HG03565 (cell line): ENCODE results near the gene ATL3.
"Not testable (repeated sequence)": the region's sequence is repeated elsewhere in the genome, so short reads cannot be mapped to it uniquely, and the experiment has no call there.

Experiments used
- ATAC-seq: cut with Tn5 transposase; IDR thresholded peaks from one replicate; pipeline ENCODE4 v1.9.1; 2021; ENCODE audit warnings: mild to moderate bottlenecking, moderate library complexity; ENCODE audit not compliant: unreplicated experiment

ATL3 gene

DNA sequence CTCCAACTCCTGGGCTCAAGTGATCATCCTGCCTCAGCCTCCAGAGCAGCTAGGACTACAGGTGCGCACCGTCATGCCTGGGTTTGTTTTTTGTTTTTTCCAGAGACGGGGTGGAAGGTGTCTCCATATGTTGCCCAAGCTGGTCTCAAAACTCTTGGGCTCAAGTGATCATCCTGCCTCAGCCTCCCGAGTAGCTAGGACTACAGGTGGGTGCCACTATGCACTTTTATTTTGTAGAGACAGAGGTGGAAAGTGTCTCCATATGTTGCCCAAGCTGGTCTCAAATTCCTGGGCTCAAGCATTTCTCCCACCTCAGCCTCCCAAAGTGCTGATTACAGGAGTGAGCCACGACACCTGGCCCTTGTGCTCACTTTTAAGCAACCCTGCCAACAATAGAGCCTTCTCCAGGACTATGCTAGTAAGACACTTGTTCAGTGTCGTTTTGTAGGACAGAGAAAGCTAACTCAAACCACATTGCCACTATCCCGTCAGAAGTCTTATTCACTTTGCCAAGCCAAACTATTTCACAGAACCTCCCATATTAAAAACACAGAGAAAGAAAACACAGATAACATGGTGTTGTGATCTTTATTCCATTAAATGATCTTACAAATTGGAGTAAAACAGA lies 47.5 kb downstream of the ATL3 start:
- no peak for ATAC-seq

DNA sequence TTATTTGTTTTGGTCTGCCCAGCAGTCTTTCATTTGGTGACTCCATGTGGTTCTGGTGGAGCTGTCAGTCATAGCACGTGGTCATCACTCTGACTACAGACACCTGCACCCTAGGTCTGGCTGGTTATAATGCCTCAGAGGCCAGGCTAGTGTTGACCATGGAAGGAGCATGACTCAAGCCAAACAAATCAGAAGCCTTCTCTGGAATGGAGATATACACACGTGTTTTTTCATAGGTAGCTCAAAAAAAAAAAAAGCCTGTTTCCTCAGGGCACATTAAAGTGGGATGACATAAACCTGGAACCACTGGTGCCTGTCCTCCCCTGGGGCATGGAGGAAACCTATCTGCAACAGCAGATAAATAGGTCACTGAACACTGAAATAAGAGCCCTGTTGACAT lies 48.9 kb downstream of the ATL3 start:
- ATAC-seq = no peak

DNA sequence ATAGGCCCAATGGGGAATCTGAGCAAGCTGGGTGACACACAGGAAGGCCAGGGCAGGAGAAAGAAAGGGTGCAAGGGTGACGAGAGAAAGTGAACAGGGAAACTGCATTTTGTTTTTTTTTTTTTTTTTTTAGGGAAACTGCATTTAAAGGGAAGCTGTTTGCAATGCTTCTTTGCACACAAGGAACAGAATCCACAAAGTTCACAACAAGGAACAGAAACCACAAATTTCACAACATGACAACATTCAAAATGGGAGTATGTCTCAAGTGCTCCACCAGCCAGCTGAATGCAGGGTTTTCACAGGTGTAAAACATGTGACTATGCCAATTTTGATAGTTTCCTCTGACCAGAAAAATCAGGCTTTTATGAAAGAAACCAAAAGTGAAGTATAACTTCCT lies 50.1 kb downstream of the ATL3 start:
- ATAC-seq = no peak

DNA sequence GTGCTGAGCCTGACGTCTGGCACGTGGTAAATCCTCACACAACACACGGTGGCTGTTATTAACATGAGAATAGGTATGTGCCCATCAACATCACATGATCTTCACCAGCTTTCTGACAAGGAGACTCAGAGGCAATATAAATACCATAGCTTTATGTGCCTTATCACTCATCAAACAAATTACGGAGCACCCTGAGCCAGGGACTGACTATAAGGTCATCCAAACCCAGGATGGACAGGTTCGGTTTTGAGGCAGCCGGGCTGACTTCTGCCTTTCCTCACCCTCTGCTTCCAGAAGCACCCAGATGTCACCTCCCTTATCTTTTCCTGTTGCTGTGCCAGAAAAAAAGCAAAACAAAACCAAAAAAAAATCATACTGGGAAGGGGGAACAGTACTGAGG lies 51.2 kb downstream of the ATL3 start:
- no peak for ATAC-seq

DNA sequence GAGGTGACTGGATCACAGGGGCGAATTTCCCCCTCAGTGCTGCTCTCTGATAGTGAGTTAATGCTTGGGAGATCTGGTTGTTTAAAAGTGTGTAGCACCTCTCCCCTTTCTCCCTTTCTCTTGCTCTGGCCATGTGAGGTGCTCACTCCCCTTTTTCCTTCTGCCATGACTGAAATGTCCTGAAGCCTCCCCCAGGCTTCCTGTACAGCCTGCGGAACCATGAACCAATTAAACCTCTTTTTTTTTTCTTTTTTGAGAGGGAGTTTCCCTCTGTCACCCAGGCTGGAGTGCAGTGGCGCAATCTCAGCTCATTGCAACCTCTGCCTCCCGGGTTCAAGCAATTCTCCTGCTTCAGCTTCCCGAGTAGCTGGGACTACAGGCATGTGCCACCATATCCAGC lies 53.5 kb downstream of the ATL3 start:
- not testable (repeated sequence) for ATAC-seq

DNA sequence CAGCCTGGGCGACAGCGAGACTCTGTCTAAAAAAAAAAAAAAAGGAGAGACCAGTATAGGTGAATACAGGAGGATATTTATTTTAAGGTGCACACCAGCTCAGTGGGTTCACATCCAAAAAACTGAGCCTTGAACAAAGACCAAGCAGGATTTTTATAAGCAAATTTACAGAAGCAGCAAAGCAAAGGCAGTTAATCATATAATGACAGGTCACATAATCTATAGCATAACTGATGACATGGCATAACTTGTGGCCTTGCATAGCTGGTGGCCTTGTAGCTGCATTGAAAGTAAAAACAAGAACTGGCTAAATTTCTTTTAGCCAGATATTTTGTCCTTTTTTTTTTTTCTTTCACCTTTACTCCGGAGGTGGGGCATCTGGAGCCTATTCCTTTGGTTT lies 54.2 kb downstream of the ATL3 start:
- ATAC-seq = no peak

DNA sequence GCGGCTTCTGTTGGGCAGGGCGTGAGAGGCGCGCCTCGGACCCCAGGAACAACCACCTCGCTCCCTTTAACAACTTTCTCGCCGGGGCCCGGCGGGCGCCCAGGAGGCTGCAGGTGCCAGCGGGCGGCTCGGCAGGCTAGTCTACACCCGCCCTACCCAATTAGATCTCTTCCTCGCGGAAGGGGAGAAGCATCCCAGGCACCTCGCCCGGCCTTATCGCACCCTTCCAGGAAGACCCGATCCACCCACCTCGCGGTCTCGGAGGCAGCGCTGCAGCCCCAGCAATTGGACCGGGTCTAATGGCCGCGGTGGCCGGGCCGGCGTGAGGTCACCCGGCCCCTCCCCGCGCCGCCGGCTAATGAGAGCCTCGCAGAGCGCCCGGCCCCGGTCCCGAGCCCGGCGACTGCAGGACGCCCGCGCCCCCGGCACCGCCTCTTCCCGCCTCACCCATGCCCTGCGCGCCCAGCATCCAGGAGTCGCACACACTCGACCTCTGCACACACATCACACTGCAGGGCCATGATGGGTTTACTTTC lies 57.0 kb downstream of the ATL3 start, which contains the start of gene PLAAT3:
PLAAT3 (minus strand) TSS at position 298 of the 536 bp plus-strand sequence. CDS start 419 bp downstream, outside the sequence.
- ATAC-seq = no peak

DNA sequence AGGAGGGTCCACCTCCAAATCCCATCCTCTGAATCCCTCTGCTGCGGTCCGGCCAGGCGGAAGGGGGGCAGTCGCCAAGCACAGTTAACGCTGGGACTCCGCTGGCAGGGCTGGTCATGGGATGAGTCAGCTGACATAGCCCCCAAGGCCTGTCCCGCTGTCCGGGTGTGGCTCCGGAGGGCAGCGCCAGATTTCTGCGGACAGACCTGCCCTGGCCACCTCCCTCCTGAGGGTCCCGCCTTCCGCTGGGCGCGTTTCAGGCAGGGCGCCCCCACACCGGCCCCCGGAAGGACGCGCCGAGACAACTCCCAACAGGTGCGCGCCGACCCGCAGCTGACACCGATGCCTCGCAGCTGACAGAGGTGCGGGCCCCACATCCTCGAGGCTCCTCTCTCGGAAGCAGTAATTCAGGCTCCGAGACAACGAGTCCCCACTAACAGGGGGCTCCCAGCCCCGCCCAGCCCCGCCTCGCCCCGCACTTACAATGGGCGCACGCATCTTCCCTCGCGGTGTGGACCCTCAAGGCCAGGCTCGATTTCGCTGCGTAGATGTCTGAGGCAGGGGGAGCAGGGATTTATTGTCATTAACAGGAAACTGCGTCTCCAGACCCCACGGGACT lies 57.5 kb downstream of the ATL3 start:
- ATAC-seq = no peak

DNA sequence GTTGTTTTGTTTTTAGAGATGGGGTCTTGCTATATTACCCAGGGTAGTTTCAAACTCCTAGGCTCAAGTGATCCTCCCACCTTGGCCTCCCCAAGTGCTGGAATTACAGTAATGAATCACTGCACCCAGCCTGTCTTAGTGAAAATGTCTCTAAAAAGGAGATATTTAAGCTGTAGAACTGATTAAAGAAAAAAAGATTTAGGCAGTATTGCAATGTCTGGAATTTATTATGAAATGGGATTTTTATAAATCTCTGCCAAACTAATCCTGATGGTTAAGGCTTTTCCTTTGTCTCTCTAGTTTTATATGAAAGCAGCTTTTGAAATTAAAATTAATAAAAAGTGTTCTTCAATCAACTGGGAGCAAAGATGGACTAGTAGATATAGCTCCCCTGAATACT lies 59.0 kb downstream of the ATL3 start:
- no peak for ATAC-seq

DNA sequence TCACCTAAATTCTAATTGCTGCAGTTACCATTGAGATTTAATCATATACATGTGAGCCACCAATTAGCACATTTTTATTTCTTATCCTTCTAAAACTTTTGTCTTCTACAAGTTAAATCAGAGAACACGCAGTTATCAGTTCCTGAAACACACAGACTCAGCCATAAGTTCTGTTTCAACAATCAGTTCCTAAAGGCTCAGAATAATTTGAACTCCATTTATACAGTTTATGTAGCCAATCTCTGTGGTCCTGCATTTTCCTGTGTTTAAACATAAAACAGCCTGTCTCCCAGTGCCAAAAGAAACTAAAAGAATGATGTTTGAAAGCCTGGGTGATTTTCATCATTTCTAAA lies 59.8 kb downstream of the ATL3 start:
- ATAC-seq = no peak

DNA sequence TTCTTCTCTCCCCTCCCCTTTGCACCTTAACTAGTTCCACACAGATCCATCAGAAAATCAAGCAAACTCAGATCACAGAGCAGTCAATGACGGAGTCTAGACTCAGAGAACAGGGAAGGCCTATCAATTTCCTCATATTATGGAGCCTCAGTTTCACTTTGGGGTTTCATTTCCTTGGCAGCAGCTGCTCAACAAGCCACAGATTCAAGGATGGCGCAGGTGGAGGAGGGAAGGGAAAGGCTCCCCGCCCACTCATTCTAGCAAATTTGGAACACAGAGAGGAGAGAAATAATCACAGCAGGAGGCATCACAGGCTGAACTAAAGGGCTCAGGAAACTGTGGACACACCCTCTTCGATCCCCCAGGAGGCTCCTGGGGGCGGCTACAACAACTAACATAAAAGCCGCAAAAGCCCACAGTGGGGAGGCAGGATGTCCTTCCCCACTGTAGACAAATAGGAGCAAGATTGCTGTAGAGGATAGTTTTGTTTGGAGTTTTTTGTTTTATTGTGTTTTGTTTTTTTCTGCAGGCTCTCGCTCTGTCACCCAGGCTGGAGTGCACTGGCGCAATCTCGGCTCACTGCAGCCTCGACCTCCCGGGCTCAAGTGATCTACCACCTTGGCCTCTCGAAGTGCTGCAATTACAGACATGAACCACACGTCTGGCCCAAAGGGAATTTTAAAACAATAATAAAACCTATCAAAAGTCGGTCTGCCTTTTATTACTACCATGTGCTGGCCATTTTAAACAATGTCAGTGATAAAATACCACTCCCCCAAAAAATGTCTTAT lies 60.4 kb downstream of the ATL3 start:
- ATAC-seq = no peak

DNA sequence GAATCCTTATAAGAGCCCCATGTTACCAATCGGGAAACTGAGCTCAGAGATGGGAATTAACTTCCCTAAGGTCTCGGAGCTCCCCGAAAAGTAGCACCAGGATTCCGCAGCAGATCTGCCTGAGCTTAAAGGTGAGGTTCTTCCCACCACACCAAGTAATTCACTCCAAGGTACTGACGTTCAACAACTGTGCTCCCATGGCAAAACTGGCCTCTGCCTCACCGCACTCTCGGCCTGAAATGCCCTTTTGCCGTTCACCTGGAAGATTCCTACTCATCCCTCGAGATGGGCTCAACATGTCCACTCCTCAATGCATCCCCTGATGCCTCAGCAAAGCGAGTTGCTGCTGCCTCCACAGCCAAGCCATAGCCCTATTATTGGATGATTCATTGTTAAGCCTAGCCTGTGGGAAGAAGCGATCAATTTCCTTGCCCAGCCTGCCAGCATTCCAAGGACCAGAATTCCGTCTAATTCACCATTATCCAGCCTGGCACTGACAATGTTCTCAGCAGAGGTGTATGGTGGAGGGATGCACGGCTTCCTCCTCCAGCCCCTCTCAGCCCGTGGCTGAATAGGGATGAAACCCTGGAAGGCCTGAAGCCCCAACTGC lies 61.1 kb downstream of the ATL3 start:
- ATAC-seq = no peak

DNA sequence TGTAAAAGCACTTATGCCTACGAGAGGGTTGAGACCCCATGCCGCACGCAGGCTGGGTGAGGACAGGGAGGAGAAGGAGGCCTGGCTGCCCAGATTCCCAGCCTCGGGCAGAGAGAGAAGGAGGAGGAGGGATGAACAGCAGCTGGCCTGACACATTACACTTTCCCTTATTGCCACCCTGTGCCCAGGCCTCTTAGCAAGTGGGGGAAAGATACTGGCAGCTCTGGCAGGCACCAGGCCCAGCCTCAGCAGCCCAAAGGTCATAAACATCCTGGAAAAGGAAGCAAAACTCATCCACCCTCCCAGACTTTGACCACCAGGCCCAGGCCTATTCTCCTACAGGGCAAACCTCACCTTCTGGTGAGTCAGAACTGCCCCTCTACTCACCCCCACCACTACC lies 61.6 kb downstream of the ATL3 start:
- no peak for ATAC-seq

DNA sequence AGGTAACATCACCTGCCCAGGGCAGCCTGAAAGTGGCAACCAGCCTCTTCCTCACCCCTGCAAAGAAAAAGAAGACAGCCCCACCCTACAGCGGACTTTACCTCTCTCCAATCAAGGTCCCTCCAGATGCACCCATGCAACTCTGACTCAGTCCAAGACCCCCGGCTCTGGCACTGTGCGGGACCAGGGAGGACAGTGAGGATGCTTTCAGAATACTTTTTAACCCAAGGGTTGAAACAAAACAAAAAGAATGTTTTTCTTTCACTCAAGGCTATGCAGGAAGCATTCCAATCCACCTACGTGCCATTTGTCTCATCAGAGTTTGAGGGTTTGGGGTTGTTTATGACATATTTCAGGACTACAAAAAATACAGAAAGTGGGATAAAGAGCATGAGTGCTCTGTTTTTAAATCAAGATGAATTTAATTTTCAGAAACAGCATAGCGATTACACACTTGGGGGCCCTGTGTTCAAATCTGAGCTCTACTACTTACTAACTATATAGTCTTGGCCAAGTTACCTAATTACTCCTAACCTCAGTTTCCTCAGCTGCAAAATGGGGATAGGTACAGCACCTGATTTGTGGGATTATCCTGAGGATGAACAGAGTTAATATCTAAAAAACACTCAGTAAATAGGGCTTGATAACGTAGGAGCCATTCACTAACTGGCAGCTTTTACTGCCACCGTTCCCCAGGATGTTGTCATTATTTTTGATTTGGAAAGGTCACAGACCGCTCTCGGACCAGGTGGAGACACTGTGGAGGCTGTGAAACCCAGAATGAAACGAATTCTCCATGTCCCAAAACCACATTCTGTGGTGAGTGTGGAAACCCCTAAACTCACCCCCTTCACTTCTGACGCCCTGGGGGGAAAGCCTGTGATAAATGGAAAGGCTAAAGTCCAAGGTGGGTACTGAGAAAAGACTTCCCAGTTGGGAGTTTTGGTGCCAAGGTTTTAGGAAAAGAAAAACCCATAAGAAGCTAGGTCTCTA lies 62.5 kb downstream of the ATL3 start:
- no peak for ATAC-seq

DNA sequence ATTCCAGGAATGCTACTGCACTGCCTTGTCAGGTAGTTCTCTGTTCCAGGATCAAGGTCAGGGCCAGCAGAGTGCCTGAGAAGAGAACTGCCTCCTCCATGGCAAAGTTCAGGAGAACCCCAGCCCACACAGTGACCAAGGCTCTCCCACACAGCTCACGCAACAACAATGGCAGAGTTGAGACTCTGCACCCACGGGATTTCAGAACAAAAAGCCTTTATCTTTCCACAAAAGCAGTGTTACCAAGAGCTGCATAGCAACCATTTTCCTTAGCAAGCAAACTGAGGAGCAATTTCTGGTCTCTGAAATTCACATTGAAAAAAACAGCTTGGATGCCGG lies 68.0 kb downstream of the ATL3 start:
- ATAC-seq = no peak

DNA sequence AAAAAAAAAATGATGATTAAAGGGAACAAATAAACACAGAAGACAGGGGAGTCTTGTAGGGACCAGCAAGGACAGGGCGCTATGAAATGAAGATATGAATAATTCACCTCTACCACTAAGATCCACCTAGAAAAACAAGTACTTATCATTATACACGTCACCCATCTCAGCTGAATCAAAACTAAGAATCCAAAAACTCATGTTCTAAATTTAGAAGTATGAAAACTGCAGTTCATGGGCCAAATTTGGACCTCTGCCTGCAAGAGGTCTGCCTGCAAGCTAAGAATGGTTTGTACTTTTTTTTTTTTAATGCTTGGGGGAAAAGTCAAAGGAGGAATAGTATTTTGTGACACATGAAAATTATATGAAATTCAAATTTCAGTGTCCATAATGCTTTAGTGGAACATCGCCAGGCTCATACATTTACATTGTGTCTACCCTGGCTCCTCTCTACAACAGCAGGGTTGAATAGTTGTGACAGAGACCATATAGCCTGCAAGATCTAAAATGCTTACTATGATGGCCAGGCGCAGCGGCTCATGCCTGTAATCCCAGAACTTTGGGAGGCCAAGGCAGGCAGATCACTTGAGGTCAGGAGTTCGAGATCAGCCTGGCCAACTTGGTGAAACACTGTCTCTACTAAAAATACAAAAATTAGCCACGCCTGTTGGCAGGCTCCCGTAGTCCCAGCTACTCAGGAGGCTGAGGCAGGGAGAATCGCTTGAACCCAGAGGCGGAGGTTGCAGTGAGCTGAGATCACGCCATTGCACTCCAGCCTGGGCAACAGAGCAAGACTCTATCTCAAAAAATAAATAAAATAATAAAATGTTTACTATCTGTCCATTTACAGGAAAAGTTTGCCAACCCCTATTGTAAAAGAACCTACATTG lies 68.6 kb downstream of the ATL3 start:
- not testable (repeated sequence) for ATAC-seq

DNA sequence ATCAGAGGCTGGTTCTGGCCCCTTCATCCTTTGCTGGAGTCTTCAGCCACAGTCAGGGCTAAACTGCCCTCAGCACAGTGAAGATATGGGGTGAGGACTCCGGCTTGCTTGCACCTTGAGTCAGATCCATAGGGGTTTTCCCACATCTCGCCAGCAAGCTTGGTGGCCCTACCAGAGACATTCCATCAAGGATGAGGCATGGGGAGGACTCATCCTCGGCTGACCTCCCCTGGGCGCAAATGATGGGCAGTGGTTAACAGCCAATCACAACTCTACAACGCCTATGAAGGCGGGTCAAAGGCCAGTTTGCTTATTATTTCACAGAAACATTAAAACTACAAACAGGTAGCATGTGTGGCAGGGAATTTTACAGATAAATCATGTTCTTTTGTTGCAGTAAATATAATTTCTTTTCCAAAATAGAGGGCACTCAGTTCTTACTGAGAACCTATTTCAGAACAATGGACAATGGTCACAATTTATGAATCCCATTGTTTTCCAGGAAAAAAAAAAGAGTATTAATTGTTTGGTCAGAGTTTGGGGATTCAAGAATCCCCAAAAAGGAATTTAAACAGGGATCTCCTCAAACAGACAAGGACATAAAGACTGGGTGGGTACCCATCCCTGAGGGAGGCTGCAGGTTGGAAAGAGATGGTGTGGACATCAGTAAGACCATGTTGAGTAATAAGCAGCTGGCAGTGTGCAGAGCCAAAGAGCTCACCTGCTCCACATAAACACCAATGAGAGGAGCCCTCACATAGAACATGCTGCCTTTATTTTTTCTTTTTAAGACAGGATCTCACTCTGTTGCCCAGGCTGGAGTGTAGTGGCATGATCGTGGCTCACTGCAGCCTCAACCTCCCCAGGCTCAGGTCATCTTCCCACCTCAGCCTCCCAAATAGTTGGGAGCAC lies 71.7 kb downstream of the ATL3 start:
- ATAC-seq = no peak

DNA sequence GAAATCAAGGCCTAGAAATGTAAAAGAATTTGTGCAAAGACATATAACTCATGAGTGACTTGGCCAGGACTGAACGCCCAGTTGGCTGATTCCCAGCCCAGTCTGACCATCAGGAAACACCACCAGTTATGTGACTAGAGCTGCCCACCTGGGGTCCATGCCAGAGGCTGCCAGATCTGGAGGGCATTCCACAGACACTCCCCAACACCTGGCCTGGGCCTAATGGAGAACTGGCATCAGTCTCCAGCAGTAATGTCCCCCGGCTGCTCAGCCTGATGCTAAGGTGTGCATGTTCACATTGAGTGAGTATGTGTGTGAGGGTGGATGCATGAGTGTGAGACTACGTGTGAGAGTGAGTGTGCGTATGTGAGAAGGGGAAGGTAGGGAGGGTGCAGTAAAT lies 72.6 kb downstream of the ATL3 start:
- ATAC-seq = no peak
